ENCODE data around the gene ARNT2.

The ARNT2 gene

DNA sequence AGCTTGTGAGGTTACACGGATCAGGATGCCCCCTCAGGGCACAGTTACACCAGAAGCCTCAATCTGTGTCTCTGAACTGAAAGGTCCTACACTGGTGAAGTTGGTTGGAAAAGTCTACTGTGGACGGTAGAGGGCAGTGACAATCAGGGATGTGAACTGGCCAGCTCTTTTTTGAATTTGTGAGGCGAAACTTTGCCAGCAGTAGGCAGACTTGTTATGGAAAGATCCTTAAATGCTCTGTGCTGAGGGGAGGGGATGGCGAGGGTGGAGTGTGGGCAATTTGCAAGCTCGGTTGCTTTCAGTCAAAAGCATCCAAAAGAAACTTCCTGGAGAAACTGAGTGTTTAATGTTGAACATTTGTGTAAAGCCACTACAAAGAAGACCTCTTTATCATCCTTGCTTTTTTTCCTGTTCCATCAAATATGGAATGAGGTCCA lies 163.6 kb downstream of the ARNT2 start:
- H3K9me3 ChIP-seq (ENCODE audit: insufficient read depth, low read length): no peaks in the 10 kb centered on the region
- peaks cover 3% of the 10 kb centered on the region for H3K36me3 ChIP-seq (ENCODE audit: insufficient read depth, insufficient read length, low read length)
- H3K9ac ChIP-seq (ENCODE audit: insufficient read length, low read depth): no peak overlapping the region
- TF ChIP-seq ZNF274 (IDR thresholded peaks at IDR 0.05; ENCODE audit: low read depth, low read length) (no peak), YY1 (IDR thresholded peaks at IDR 0.05; ENCODE audit: insufficient read depth, insufficient read length) (no peak), SUZ12 (IDR thresholded peaks at IDR 0.05; ENCODE audit: extremely low read depth, insufficient read depth, insufficient read length) (no peak)
- no peaks in the 10 kb centered on the region for H3K27me3 ChIP-seq (ENCODE audit: insufficient read depth, insufficient read length)
- H3K4me3 ChIP-seq (ENCODE audit: insufficient read length, low read depth): no peak overlapping the region
- peaks cover 4% of the 10 kb centered on the region for H3K4me1 ChIP-seq (ENCODE audit: insufficient read depth, insufficient read length)
- DNase-seq (ENCODE audit: low read depth, low spot score): peak; percentile 85

DNA sequence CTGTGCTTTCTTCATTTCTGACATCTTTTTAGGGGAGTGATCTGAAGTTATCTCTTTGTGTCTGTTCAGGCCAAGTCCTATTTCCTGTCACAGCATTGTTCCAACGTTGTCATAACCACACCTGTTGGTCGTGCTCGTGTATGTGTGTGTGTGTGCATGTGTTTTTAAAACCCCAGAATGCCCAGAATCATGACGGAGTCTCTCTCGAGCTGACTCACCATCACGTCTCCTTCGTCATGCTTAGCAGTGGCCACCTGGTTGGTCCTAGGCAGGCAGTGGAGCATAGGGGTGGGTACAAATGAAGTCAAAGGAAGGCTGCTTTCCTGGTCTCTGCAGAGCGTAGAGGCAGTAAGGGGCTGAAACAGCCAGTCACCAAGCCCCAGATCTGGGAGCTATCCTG lies 164.1 kb downstream of the ARNT2 start:
- no peaks in the 10 kb centered on the region for H3K9me3 ChIP-seq (ENCODE audit: insufficient read depth, low read length)
- no peak for TF ChIP-seq YY1 (IDR thresholded peaks at IDR 0.05; ENCODE audit: insufficient read depth, insufficient read length)
- no peak for TF ChIP-seq SUZ12 (IDR thresholded peaks at IDR 0.05; ENCODE audit: extremely low read depth, insufficient read depth, insufficient read length)
- no peak for TF ChIP-seq ZNF274 (IDR thresholded peaks at IDR 0.05; ENCODE audit: low read depth, low read length)

DNA sequence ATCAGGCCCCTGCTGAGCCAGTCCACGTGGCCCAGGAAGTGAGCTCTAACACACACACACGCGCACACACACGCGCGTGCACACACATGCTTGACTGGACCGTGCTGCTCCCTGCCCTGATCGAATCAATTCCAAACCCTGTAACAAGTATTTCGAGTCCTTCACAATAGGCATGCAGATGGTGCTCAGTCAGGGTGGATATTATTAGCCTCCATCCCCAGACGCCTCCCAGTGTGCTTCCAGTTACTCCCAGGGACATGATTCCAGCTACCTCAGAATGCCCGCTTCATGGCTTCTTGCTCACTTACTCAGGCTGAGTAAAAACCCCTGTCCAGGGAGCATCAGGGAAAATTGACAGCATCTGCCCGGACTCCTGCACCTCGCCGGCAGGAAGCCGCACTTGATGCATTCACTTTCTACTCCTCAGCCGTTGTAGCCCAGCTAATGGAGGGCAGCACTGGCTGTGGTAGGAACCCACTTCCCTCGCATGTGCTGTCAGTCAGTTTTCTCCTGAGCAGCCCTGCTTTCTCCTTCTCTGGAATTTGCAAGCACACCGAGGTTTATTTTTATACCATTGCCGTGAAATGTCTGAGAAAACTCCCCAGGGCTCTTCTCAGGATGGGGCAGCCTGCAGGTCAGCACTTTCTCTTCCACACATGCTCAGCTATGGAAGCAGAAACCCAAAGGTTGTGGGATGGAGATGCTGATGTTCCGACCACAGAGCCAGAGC lies 164.9 kb downstream of the ARNT2 start:
- DNase-seq (ENCODE audit: low read depth, low spot score): no peak
- Histone ChIP-seq H3K36me3 (ENCODE audit: insufficient read depth, insufficient read length, low read length) (no peaks in the 10 kb centered on the region), H3K9ac (ENCODE audit: insufficient read length, low read depth) (no peak overlapping the region), H3K9me3 (ENCODE audit: insufficient read depth, low read length) (no peaks in the 10 kb centered on the region), H3K27me3 (ENCODE audit: insufficient read depth, insufficient read length) (no peaks in the 10 kb centered on the region), H3K4me3 (ENCODE audit: insufficient read length, low read depth) (no peak overlapping the region), H3K4me1 (ENCODE audit: insufficient read depth, insufficient read length) (peaks cover 4% of the 10 kb centered on the region)
- TF ChIP-seq ZNF274 (IDR thresholded peaks at IDR 0.05; ENCODE audit: low read depth, low read length) (no peak), SUZ12 (IDR thresholded peaks at IDR 0.05; ENCODE audit: extremely low read depth, insufficient read depth, insufficient read length) (no peak), YY1 (IDR thresholded peaks at IDR 0.05; ENCODE audit: insufficient read depth, insufficient read length) (no peak)

More for the DNA sequence above, 164.1 kb downstream of the ARNT2 start:
- no peaks in the 10 kb centered on the region for H3K27me3 ChIP-seq (ENCODE audit: insufficient read depth, insufficient read length)
- H3K4me3 ChIP-seq (ENCODE audit: insufficient read length, low read depth): no peak overlapping the region
- H3K36me3 ChIP-seq (ENCODE audit: insufficient read depth, insufficient read length, low read length): no peaks in the 10 kb centered on the region
- no peak for DNase-seq (ENCODE audit: low read depth, low spot score)
- peaks cover 4% of the 10 kb centered on the region for H3K4me1 ChIP-seq (ENCODE audit: insufficient read depth, insufficient read length)
- no peak overlapping the region for H3K9ac ChIP-seq (ENCODE audit: insufficient read length, low read depth)

DNA sequence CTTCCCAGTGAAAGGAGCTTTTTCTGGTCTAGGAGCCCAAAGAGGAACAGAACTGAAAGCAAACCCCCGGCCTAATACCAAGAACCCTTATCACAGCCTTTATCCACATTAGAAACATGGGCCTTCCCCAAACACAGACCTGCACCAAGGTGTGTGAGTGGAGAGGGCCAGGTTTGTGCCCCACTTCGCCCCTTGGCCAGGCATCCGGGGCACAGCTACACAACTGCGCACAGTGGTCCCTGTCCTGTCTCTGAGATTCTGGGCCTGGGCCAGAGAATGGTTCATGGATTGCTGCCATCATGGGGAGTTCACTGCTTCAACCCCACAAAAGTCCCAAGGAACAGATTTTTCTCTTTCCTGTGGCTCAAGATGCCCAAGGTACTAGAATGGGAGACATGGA lies 165.5 kb downstream of the ARNT2 start:
- Histone ChIP-seq H3K9me3 (ENCODE audit: insufficient read depth, low read length) (no peaks in the 10 kb centered on the region), H3K9ac (ENCODE audit: insufficient read length, low read depth) (no peak overlapping the region), H3K27me3 (ENCODE audit: insufficient read depth, insufficient read length) (no peaks in the 10 kb centered on the region), H3K4me1 (ENCODE audit: insufficient read depth, insufficient read length) (peaks cover 4% of the 10 kb centered on the region), H3K4me3 (ENCODE audit: insufficient read length, low read depth) (no peak overlapping the region), H3K36me3 (ENCODE audit: insufficient read depth, insufficient read length, low read length) (no peaks in the 10 kb centered on the region)
- no peak for TF ChIP-seq ZNF274 (IDR thresholded peaks at IDR 0.05; ENCODE audit: low read depth, low read length)
- TF ChIP-seq YY1 (IDR thresholded peaks at IDR 0.05; ENCODE audit: insufficient read depth, insufficient read length): no peak
- no peak for TF ChIP-seq SUZ12 (IDR thresholded peaks at IDR 0.05; ENCODE audit: extremely low read depth, insufficient read depth, insufficient read length)
- no peak for DNase-seq (ENCODE audit: low read depth, low spot score)

DNA sequence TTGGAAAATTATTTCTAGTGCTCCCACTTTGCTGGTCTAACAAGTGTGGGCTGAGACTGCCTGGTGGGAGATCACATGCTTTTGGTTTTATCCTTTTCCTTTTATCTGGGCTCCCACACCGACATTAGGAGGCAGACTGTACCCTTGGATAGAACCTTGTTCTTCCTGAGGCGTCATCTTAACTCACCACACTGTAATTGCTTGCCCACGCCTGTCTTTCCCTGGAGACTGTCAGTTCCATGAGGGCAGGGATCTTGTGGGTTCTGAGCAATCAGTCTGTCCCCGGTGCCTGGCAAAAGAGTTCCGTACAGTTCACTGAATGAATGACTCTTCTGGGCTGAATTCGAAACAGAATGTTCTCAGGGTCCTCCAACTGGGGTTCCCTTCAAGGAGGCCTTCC lies 166.4 kb downstream of the ARNT2 start:
- DNase-seq (ENCODE audit: low read depth, low spot score): no peak
- Histone ChIP-seq H3K9ac (ENCODE audit: insufficient read length, low read depth) (no peak overlapping the region), H3K9me3 (ENCODE audit: insufficient read depth, low read length) (no peaks in the 10 kb centered on the region), H3K4me3 (ENCODE audit: insufficient read length, low read depth) (no peak overlapping the region), H3K4me1 (ENCODE audit: insufficient read depth, insufficient read length) (peaks cover 4% of the 10 kb centered on the region), H3K36me3 (ENCODE audit: insufficient read depth, insufficient read length, low read length) (no peaks in the 10 kb centered on the region), H3K27me3 (ENCODE audit: insufficient read depth, insufficient read length) (no peaks in the 10 kb centered on the region)
- no peak for TF ChIP-seq SUZ12 (IDR thresholded peaks at IDR 0.05; ENCODE audit: extremely low read depth, insufficient read depth, insufficient read length)
- no peak for TF ChIP-seq YY1 (IDR thresholded peaks at IDR 0.05; ENCODE audit: insufficient read depth, insufficient read length)
- no peak for TF ChIP-seq ZNF274 (IDR thresholded peaks at IDR 0.05; ENCODE audit: low read depth, low read length)

DNA sequence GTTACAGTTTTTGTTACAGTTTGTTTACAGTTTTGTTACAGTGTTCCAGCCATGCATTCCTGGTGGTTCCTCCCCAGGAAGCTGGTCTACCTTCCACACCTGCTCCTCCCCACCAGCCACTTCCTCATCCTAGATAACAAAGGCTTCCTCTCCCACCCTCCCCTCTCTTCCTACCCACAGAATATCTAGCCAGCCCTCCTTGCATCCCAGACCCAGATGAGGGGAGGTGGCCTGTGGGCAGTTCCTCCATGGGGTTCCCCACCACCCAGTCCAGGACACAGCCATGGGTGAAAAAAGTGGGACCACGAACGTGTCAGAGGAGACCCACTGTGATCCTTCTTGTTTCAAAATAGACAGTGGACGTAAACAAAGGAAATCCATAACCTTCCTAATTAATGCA lies 168.2 kb downstream of the ARNT2 start:
- Histone ChIP-seq H3K36me3 (ENCODE audit: insufficient read depth, insufficient read length, low read length) (no peaks in the 10 kb centered on the region), H3K4me1 (ENCODE audit: insufficient read depth, insufficient read length) (peaks cover 4% of the 10 kb centered on the region), H3K9me3 (ENCODE audit: insufficient read depth, low read length) (no peaks in the 10 kb centered on the region), H3K4me3 (ENCODE audit: insufficient read length, low read depth) (no peak overlapping the region), H3K27me3 (ENCODE audit: insufficient read depth, insufficient read length) (no peaks in the 10 kb centered on the region), H3K9ac (ENCODE audit: insufficient read length, low read depth) (no peak overlapping the region)
- TF ChIP-seq ZNF274 (IDR thresholded peaks at IDR 0.05; ENCODE audit: low read depth, low read length) (no peak), SUZ12 (IDR thresholded peaks at IDR 0.05; ENCODE audit: extremely low read depth, insufficient read depth, insufficient read length) (no peak), YY1 (IDR thresholded peaks at IDR 0.05; ENCODE audit: insufficient read depth, insufficient read length) (no peak)
- DNase-seq (ENCODE audit: low read depth, low spot score): no peak

GRCh38 chr15:80573606-80574005 lies 169.4 kb downstream of the ARNT2 start:
- no peaks in the 10 kb centered on the region for H3K27me3 ChIP-seq (ENCODE audit: insufficient read depth, insufficient read length)
- no peaks in the 10 kb centered on the region for H3K36me3 ChIP-seq (ENCODE audit: insufficient read depth, insufficient read length, low read length)
- DNase-seq (ENCODE audit: low read depth, low spot score): no peak
- no peak for TF ChIP-seq SUZ12 (IDR thresholded peaks at IDR 0.05; ENCODE audit: extremely low read depth, insufficient read depth, insufficient read length)
- no peak for TF ChIP-seq YY1 (IDR thresholded peaks at IDR 0.05; ENCODE audit: insufficient read depth, insufficient read length)
- TF ChIP-seq ZNF274 (IDR thresholded peaks at IDR 0.05; ENCODE audit: low read depth, low read length): no peak
- H3K4me3 ChIP-seq (ENCODE audit: insufficient read length, low read depth): no peak overlapping the region
- H3K9ac ChIP-seq (ENCODE audit: insufficient read length, low read depth): no peak overlapping the region
- no peaks in the 10 kb centered on the region for H3K9me3 ChIP-seq (ENCODE audit: insufficient read depth, low read length)
- H3K4me1 ChIP-seq (ENCODE audit: insufficient read depth, insufficient read length): no peaks in the 10 kb centered on the region

Data from NT2/D1 (cell line).